HL-60 (cell line): ENCODE data around the gene MED13L.

Experiments
- CTCF ChIP-seq: IDR thresholded peaks from one replicate; pipeline ENCODE4 v1.5.1; 2011; ENCODE audit warnings: low read length, control low read depth, inconsistent platforms; ENCODE audit not compliant: insufficient read depth
- GABPA ChIP-seq: IDR thresholded peaks from 2 replicates; pipeline ENCODE4 v1.6.1; 2012; ENCODE audit warnings: low read depth
- POLR2AphosphoS5 ChIP-seq: IDR thresholded peaks from 2 replicates; pipeline ENCODE4 v1.6.1; 2012; ENCODE audit warnings: low read depth
- REST ChIP-seq: IDR thresholded peaks from 2 replicates; pipeline ENCODE4 v1.6.1; 2012; ENCODE audit warnings: low read depth; ENCODE audit not compliant: insufficient replicate concordance

- TF ChIP-seq CTCF (no peak), GABPA (no peak), POLR2AphosphoS5 (no peak), REST (no peak)
Measured at GRCh38 chr12:116169071-116169470, 108.4 kb downstream of the MED13L start.
